ENCODE measurements around the gene TRNP1. TPM values are rescaled to one million over a fixed set of nuclear protein-coding genes. Genes with fewer than 3 reads are reported as not detected.

The TRNP1 gene
- polyA plus RNA-seq, 3 donors, result 0.55 to 2.8 (median 0.92) TPM

GRCh38 chr1:26959270-26959669 lies 34.2 kb upstream of the TRNP1 start:
- H4K20me1 ChIP-seq (ENCODE audit: insufficient read depth, low read length), result no peaks in the 10 kb centered on the region
- no peak overlapping the region for H3K27ac ChIP-seq (ENCODE audit: low read depth in 1 of 2, low read length in 2 of 2)
- peaks cover 0 to 11% of the 10 kb centered on the region in 2 donors for H3K9me3 ChIP-seq (replicated peaks in 1 of 2; ENCODE audit: control insufficient read depth in 1 of 2, insufficient read depth in 1 of 2, low read length in 2 of 2)
- no peak overlapping the region for H3K27ac Mint-ChIP-seq
- intact Hi-C loops (cut with micrococcal nuclease), result no loop called here
- no peak for DNase-seq
- H3K4me1 ChIP-seq (ENCODE audit: control insufficient read depth in 1 of 2, insufficient read depth in 2 of 2, low read length in 2 of 2), result peaks cover 7 to 14% of the 10 kb centered on the region in 2 donors
- H3K4me3 ChIP-seq (replicated peaks in 1 of 3; ENCODE audit: low read depth in 2 of 3, low read length in 3 of 3), result peak overlapping the region in 1 of 3 experiments; percentile 68
- peak overlapping the region; percentile 77 for H3K4me2 ChIP-seq (replicated peaks; ENCODE audit: extremely low read depth, low read length, poor library complexity, severe bottlenecking)
- WGBS (ENCODE audit: insufficient coverage), result 11% methylated on average over 6 of the region's 13 CpGs
- peaks cover 43 to 65% (median 51%) of the 10 kb centered on the region in 3 donors for H3K27me3 Mint-ChIP-seq (ENCODE audit: low read depth in 3 of 3)
- no peaks in the 10 kb centered on the region for H3K79me2 ChIP-seq (ENCODE audit: insufficient read depth, low read length)
- H3K9ac ChIP-seq (ENCODE audit: insufficient read depth, low read length, poor library complexity, severe bottlenecking), result peak overlapping the region; percentile 54
- peak overlapping the region; percentile 43 to 72 for H3K4me3 Mint-ChIP-seq
- peak overlapping the region; percentile 77 for H2AFZ ChIP-seq (ENCODE audit: insufficient read depth, low read depth, low read length, poor library complexity, severe bottlenecking)
- no peaks in the 10 kb centered on the region for H3K36me3 ChIP-seq (replicated peaks in 1 of 2; ENCODE audit: control insufficient read depth in 1 of 2, insufficient read depth in 2 of 2, low read length in 2 of 2)
- H3K36me3 Mint-ChIP-seq, result peaks cover 3 to 4% of the 10 kb centered on the region in 2 donors
- no peak for TF ChIP-seq CTCF (IDR thresholded peaks at IDR 0.05)
- peaks cover 2 to 10% (median 5%) of the 10 kb centered on the region in 7 donors for H3K9me3 Mint-ChIP-seq
- peaks cover 18% of the 10 kb centered on the region for H3K4me1 Mint-ChIP-seq
- peaks cover 33 to 42% of the 10 kb centered on the region in 2 donors for H3K27me3 ChIP-seq (ENCODE audit: control insufficient read depth in 2 of 2, insufficient read depth in 2 of 2, low read length in 2 of 2)

- Histone ChIP-seq H3K79me2 (ENCODE audit: insufficient read depth, low read length) (no peaks in the 10 kb centered on the region), H3K27me3 (ENCODE audit: control insufficient read depth in 2 of 2, insufficient read depth in 2 of 2, low read length in 2 of 2) (peaks cover 33 to 42% of the 10 kb centered on the region in 2 donors), H3K9ac (ENCODE audit: insufficient read depth, low read length, poor library complexity, severe bottlenecking) (peak within 1 kb of the TSS; percentile 54), H3K4me2 (replicated peaks; ENCODE audit: extremely low read depth, low read length, poor library complexity, severe bottlenecking) (peak within 1 kb of the TSS; percentile 77), H4K20me1 (ENCODE audit: insufficient read depth, low read length) (no peaks in the 10 kb centered on the region), H3K9me3 (replicated peaks in 1 of 2; ENCODE audit: control insufficient read depth in 1 of 2, insufficient read depth in 1 of 2, low read length in 2 of 2) (peaks cover 0 to 11% of the 10 kb centered on the region in 2 donors), H3K36me3 (replicated peaks in 1 of 2; ENCODE audit: control insufficient read depth in 1 of 2, insufficient read depth in 2 of 2, low read length in 2 of 2) (no peaks in the 10 kb centered on the region), H2AFZ (ENCODE audit: insufficient read depth, low read depth, low read length, poor library complexity, severe bottlenecking) (peak within 1 kb of the TSS; percentile 77), H3K4me3 (replicated peaks in 1 of 3; ENCODE audit: low read depth in 2 of 3, low read length in 3 of 3) (peak within 1 kb of the TSS; percentile 17 to 68 (median 27)), H3K4me1 (ENCODE audit: control insufficient read depth in 1 of 2, insufficient read depth in 2 of 2, low read length in 2 of 2) (peaks cover 7 to 14% of the 10 kb centered on the region in 2 donors), H3K27ac (ENCODE audit: low read depth in 1 of 2, low read length in 2 of 2) (no peak within 1 kb of the TSS)
- H3K36me3 Mint-ChIP-seq, result peaks cover 3 to 4% of the 10 kb centered on the region in 2 donors
- H3K27me3 Mint-ChIP-seq (ENCODE audit: low read depth in 3 of 3), result peaks cover 43 to 64% (median 51%) of the 10 kb centered on the region in 3 donors
- H3K4me3 Mint-ChIP-seq, result peak within 1 kb of the TSS; percentile 43 to 91
- H3K27ac Mint-ChIP-seq, result peak within 1 kb of the TSS in 1 of 7 donors; percentile 35
- no peak for DNase-seq
- intact Hi-C loops (cut with micrococcal nuclease), result no loop called here
- peaks cover 18% of the 10 kb centered on the region for H3K4me1 Mint-ChIP-seq
- 2% methylated on average over 78 of the region's 86 CpGs for WGBS (ENCODE audit: insufficient coverage)
- peak; percentile 7 for TF ChIP-seq CTCF (IDR thresholded peaks at IDR 0.05)
- peaks cover 2 to 10% (median 5%) of the 10 kb centered on the region in 7 donors for H3K9me3 Mint-ChIP-seq
Observed at GRCh38 chr1:26959722-26960624, 33.5 kb upstream of the TRNP1 start, which contains the start of gene KDF1. Gene KDF1, minus strand, starts transcription at chr1:26960468. Its CDS starts 8,088 bp downstream, at chr1:26952380.
